Measurements from ENCODE around the gene DPP8.

DNA sequence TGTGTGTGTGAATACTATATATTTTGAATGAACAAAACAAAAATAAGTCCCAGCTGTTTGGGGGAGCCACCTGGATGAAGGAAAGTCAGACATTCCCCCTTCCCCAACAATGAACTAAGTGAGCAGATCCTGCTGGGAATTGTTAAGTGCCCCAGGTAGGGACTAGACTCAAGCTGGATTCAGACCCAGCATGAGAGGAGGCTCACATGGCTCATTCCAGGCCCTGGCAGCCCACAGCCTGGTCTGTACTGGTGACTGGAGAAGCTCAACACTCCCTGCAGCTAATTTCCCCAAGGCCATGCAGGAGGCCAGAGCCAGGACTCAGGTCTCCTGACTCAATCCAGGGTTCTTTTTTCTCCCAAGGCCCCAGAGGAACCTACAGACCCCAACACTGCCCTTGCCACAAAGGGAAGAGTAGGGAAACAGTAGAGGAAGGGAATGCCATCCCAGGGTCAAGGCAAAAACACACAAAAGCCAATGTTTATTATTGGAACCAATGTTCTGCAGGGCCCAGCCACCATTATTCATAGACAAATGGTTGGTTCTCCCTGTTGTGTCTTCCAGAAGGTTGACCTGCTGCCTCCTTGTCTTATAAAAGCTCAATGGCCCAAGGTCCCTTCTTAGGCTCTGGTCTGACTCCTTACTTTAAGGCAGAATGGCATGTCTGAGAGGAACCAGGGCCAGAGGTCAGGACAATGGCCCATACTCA is 104.3 kb downstream of the DPP8 start:
- TF ChIP-seq POLR2AphosphoS5 (IDR thresholded peaks at IDR 0.05) (no peak), EP300 (IDR thresholded peaks at IDR 0.05) (no peak)
